ENCODE data around the gene FABP2.
"Not testable (repeated sequence)": the region's sequence is repeated elsewhere in the genome, so short reads cannot be mapped to it uniquely, and the experiment has no call there.

FABP2 gene

DNA sequence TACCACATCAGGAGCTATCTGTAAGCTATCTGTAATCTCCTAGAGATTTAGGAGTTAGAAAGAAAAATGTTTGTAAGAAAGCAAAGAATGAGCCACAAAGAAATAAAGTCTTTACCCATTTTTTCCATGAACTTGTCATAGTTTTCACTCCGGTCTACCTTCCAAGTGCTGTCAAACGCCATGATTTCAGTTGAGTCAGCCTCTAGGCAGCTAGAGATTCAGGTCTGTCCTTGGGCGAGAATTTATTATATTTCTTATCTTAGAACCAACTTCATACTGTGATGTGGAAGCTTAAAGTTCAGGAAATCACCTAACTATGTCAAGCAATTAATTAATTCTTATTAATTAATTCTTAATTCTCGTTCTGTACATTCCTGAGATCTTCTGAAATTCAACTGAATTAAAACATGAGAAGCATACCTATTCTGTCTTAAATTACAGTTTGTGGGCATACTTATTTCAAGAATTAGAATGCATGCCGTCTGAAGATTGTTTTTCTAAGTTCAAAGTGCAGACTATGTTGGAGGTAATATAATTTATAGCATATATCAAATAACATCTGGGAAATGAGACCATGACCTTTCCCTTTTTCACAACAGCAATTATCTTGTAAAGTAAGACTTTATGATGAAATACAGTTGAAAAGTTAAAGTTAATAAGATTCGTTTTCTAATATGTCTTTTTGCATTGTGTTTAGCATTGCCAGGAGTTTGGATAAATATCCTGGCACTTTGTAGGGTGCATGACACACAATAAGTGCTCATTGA lies at the start of gene FABP2:
FABP2 (minus strand) TSS at position 218 of the 767 bp plus-strand sequence; CDS start at position 182, 36 bp downstream.
- in situ Hi-C loops (cut with MboI; ENCODE audit: low sequenced_read_pairs), result loop anchor here (25.0 kb wide), 1 partner anchor 315 kb away; the partner anchor contains the start of gene PDE5A

DNA sequence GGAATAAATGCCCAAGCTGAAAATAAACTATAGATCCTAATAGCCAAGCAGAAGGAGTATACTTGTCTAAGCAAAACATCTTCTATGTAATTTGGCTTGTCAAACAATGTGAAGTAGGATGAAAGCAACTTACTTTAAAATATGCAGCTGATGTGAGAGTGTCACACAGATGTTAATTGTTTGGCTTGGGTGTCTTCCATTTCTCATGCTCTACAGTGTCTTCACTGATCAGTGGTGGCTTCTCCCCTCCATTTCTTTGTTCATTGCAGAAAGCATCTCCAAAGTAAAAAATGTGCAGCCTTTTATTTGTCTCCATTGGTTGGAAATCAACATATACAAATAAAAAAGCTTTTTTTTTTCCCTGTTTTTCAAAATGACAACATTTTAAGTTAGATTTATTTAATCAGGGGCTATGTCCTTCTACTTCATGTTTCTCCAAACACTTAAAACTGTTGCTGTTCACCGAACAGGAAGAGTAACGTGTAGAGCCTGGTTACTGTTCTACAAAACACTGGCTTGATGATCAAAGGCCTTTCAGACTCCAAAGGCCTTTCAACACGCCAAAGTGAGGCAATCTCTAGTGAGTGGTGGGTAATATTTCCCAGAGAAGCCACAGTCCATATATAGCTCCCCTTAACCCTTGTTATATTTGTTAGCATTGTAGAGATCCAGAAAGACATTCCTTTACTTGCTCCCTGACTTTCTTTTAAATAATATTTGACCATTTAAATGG lies 49.2 kb upstream of the FABP2 start:
- in situ Hi-C loops (cut with MboI; ENCODE audit: low sequenced_read_pairs), result not testable (repeated sequence)

DNA sequence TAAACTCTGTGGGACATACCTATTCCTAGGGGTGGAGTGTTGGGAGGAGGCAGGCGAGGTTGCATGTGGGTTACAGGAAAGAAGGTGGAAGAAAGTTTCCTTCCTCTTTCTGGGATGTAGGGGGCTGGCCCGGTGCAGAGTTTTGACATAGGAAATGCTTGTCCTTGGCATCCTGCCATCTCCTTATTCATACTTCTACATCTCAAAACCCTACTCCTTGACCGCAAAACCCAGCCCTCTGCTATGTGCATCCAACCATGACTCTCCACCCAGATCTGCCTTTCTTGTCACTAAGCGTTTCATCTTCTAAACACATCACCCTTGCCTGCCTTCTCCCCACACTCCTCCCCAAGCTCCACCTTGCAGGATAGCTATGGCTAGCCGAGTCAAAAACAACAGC lies 48.5 kb upstream of the FABP2 start:
- in situ Hi-C loops (cut with MboI; ENCODE audit: low sequenced_read_pairs), result not testable (repeated sequence)

DNA sequence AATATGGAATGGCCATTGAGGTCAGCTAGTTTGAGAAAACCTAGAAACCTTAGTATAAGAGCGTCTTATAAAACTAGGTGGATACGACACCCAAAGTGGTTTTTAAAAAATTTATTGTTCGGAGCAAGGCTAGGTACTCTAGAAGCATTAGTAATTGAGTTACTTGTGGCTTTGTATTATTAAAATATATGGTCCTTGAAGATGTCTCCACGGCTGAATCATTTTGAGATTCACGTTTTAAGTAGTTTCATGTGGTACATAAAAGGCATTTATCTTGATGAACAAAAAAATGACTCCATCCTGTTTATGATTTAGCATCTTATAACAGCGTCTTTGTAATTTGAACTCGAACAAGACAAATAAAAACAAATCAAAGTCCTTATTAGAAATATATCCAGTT lies 44.9 kb upstream of the FABP2 start:
- in situ Hi-C loops (cut with MboI; ENCODE audit: low sequenced_read_pairs), result not testable (repeated sequence)

DNA sequence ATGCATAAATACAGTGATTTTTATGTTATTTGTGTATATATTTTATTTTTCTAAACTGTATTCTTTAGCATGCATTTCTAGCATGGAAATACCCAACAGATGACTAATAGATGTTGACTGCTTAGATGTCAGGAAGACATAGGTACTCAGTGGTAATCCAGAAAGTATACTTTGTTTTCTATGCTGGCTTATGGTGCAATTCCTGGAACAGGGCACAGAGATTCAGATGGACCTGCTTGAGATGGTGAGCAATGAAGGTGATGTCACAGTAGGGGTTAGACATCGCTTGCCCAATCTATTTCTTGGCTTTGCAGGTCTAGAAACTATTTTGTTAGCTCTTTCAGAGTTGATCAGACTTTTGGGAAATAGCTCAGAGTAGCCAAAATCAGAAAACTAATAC lies 42.3 kb upstream of the FABP2 start:
- in situ Hi-C loops (cut with MboI; ENCODE audit: low sequenced_read_pairs), result not testable (repeated sequence)

DNA sequence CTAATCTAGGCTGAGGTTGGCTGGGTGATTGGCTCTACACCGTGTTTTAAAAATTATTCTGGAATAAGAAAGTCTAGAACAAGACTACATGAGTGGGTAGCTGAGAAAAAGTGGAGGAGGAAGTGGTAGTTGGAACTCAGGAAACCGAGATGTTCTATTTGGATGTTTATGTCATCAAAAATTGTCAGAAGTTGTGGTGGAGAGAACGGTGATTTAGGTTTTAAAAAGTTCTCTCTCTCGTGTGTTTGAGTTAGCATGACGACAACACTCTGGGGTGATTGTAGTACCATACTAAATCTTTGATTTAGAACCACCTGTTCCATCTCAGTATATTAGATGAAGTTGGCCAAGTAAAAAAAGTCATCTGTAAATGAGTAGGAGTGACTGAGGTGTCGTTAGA lies 41.4 kb upstream of the FABP2 start:
- in situ Hi-C loops (cut with MboI; ENCODE audit: low sequenced_read_pairs), result not testable (repeated sequence)

DNA sequence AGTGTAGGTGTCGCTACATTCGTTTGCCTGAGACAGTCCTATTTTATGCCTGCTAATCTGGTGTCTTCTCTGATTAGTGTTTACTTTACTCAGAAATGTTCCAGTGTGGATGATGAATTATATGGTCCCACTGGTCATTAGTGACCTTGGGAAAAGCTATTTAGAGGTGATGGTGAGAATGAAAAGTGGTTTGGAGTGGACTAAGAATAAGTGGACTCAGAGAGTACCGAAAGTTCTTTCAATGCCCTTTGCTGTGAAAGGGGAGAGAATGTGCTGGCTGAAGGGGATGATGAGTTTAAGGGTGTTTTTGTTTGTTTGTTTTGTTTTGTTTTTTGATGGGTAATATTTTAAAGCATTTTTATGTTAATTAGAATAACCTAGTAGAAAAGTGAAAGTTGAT lies 40.5 kb upstream of the FABP2 start:
- in situ Hi-C loops (cut with MboI; ENCODE audit: low sequenced_read_pairs), result not testable (repeated sequence)

DNA sequence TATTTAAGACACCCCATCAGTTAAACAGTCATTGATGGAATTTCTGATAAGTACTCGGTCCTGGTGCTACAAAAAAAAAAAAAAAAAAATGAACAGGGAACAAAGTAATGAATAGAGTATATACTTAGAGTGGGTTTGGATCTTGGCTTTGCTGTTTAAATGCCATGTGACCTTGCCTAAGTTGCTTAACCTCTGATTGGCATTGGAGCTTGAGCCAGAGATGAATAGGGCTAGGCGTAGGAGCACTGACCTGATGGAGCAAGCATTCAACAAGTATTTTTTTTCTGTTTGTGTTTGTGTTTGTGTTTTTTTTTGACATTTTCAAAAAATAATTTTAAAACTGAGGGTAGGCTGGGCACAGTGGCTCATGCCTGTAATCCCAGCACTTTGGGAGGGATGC lies 37.9 kb upstream of the FABP2 start:
- in situ Hi-C loops (cut with MboI; ENCODE audit: low sequenced_read_pairs), result not testable (repeated sequence)

DNA sequence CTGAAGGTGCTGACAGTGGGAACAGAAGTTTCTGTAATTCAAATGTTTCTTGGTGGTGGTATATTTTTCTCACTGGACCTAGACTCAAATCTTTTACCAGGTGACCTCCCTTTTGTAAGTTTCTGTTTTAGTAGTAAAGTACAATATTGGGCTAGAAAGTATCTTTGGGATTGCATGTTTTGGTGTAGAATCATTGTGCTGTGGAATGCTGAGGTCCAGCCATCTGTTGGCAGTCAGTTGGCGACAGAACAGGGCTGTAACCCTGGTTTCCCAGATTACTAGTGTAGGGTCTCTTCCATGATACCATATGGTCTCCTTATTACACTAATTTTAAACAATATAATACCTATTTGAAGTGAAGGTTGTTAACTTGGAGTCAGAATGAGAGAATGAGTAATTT lies 34.9 kb upstream of the FABP2 start:
- in situ Hi-C loops (cut with MboI; ENCODE audit: low sequenced_read_pairs), result not testable (repeated sequence)

DNA sequence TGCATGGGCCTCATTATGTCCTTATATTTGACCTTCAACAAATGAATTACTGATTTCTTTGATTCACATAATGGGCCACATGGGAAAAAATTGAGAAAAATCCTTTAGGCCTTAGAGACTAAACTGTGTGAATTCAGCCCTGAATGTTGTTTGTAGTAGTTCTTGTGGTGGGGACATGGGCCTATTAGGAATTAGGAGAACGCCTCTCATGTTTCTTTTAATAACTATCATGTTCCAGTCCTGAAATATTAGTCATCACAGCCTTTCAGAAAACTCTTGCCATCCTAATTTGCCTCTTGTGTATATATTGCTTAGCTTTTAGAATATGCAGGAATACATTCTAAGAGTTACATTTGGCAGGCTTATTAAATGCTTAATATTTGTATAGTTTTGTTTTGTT lies 34.1 kb upstream of the FABP2 start:
- in situ Hi-C loops (cut with MboI; ENCODE audit: low sequenced_read_pairs), result not testable (repeated sequence)

DNA sequence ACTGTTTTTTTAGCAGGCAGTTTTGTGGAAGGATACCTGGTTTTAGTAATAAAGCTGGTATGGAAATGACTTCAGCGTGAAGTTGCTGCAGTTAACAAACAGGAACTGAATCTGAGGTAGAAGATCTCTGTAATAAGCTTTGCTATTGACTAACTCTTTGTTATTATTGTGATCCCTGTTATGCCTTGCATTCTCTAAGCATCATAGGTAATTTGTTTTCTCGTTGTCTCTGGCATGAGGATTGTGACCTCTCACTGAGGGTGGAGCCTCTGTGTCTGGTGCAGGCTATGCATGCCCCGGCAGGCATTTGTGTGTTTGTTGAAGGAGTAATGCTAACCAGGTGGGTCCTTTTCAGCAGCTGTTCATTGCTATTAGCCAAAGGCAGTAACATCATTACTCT lies 31.4 kb upstream of the FABP2 start:
- in situ Hi-C loops (cut with MboI; ENCODE audit: low sequenced_read_pairs), result not testable (repeated sequence)

DNA sequence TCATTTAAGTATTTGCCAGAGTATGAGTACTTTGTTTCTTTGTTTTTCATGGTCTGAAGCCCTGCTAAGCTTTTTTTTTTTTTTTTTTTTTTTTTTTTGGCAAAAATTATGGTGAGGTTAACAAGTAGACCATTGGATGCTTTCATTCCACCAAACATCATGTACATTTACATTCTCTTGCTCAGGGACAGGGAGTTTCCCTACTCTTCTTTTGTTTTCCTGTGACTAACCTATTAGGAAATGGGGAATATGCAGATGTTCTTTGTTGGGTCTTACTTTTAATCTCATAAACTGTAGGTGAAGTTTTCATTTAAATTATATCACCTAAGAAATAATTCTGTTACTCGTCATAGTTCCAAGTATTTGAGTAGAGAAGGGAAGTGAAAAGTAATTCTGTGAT lies 26.2 kb upstream of the FABP2 start:
- in situ Hi-C loops (cut with MboI; ENCODE audit: low sequenced_read_pairs), result not testable (repeated sequence)

DNA sequence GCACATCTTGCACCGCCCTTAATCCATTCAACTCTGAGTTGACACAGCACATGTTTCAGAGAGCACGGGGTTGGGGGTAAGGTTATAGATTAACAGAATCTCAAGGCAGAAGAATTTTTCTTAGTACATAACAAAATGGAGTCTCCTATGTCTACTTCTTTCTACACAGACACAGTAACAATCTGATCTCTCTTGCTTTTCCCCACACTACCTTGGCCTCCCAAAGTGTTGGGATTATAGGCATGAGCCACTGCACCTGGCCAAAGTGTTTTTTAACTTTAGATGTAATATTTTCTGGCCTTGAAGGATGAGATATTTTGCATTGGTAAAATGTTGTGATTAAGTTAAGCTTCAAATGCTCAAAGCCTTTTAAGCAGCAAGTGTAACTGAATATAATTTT lies 21.4 kb upstream of the FABP2 start:
- in situ Hi-C loops (cut with MboI; ENCODE audit: low sequenced_read_pairs), result not testable (repeated sequence)

DNA sequence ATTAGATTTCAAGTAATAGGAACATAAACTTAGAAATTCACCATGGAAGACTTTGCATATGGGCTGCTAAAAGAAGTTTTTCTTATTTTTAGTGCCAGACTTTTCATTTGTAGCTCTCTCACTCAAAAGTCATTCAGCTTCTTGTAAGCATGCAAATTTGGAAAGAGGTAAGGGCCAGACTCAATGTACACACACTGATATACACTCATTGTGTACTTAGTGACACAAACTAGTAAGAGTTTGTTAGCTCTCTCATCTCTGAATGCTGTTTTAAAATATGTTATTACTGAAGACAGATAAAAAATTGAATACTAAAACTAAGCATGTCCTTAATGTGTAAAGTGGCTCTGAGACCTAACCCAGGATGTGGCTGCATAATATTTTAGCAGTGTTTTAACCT lies 18.0 kb upstream of the FABP2 start:
- in situ Hi-C loops (cut with MboI; ENCODE audit: low sequenced_read_pairs), result not testable (repeated sequence)

DNA sequence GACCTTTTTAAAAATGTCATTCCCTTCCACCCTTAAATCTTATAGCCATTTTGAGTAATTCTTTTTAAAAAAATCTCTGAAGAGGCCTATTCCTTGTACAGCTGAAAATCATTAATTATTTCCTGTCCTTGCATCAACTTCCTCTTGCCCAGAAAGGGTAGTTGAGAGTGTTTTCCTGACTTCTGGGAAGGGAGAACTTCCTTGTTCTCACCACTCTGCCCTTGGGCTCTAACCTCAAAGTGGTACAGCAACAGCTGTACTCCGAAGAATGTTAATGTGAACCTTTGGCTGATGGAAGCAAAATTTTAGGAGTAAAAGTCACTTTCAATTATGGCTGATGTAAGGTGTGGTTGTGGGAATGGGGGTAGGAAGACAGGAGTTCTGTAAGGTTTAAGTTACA lies 15.1 kb upstream of the FABP2 start:
- in situ Hi-C loops (cut with MboI; ENCODE audit: low sequenced_read_pairs), result no loop called here

DNA sequence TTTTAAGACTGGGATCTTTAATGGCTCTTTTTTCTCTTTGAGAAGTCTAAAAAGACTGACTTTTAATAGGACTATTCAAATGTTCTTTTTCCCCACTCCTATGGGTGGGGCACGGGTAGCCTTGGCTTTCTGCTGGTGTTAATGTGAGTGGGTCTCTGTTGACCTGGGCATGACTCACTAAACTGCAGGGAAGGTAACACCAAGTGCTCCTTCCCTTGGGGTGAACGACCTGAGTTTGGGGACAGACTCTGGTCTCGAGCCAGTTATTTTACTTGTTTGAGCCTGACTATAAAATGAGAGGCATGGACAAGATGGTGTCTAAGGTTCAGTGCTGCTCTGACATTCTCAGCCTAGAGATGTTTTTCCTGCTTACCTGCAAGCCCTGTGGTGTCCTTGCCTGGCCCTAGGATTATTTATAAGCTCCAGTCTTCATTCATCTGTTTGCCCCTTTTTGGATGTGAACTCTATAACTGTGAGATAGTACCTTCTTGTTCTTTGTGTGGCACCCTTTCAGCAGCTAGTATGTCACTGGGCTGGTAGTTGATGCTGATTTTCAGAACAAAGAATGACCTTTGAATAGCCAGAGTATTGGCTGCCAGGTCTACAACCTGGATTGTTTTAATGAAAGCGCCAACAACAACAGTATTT lies 14.5 kb upstream of the FABP2 start:
- in situ Hi-C loops (cut with MboI; ENCODE audit: low sequenced_read_pairs), result not testable (repeated sequence)

DNA sequence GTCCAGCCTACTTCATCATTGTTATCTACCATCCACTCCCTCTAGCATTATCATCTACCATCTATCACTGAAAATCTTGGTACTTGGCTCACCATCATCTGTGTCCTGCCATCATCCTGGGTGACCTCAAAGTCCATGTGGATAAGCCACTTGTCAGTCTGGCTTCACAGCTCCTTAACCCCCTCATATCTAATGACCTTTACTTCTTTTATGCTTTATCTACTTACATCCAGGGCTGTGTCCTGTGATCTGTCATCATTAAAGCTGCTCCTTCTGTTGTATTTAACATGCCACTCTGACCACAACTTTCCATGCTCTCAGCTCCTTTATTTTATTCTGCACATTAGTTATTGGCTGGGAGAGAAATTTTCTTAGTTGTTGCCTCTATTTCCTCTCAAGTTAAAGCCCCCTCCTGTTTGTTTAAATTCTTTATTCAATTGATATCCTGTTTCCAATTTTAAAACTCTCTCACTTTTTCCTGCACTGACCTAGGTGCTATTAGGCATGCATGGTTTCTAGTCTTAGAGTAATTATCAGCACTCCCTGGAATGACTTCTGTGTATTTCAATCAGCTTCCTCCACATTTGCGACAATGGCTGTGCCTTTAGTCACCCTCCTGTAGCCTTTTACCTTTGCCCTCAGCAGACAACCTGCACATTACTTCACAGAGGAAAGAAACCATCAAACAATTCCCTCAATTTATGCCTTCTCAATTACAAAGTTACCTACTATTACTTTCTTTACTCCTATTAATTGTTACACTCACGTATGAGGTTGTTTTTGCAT lies 8.1 kb upstream of the FABP2 start:
- in situ Hi-C loops (cut with MboI; ENCODE audit: low sequenced_read_pairs), result no loop called here

DNA sequence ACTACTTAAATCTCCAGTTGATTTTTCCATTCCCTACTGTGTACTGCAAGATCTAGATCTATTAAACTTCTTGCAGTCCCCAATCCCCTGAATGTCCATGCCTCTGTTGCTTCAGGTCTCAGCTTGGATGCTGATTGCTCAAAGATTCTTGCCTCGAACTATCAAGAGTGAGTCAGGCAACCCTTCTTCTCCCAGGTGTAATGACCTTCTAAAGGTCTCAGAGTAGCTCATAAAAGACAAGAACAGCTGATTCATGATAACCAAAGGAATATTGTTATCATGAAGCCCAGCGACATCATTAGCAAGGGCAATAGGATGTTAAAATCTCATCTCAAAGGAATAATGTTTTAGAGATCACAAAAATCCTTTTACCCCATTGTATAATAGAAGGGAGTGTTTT lies 6.8 kb upstream of the FABP2 start:
- in situ Hi-C loops (cut with MboI; ENCODE audit: low sequenced_read_pairs), result no loop called here

DNA sequence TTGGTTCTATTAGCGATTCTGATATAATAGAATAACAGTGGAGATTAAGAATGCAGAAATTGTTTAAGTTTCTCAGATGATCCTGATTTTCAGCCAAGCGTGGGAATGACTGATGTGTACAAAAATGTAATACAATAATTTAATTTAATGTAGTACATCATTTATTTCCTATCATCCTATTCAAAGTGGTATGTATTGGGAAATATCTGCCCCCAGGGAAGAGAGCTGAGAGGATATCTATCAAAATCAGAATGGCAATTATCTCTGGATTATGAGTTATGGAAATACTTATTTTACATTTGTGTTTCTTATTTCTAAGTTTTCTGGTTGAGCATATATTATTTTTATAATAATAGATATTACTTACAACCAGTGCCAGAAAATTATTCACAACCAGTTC lies 3.9 kb downstream of the FABP2 start:
- in situ Hi-C loops (cut with MboI; ENCODE audit: low sequenced_read_pairs), result loop anchor here (10.0 to 25.0 kb wide), 2 partner anchors 319 to 737 kb away; partner anchors contain the start of gene PDE5A

DNA sequence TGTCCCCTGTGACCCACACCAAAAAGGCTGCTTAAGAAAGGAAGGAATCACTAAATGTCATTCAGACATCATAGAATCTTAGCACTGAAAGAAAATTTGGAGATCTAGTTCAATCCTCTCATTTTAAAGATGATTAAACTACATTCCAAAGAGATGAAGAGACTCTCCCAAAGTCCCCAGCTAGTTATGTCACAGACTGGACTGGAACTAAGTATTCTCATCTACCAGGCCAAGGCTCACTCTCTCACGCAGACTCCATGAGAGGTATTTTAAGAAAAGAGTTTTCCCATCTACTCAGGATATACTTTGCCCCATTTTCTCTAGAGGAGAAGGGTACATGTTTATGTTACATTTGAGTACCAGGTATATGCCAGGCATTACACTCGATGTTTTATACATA lies 6.9 kb downstream of the FABP2 start:
- in situ Hi-C loops (cut with MboI; ENCODE audit: low sequenced_read_pairs), result loop anchor here (10.0 to 25.0 kb wide), 2 partner anchors 322 to 740 kb away; partner anchors contain the start of gene PDE5A

DNA sequence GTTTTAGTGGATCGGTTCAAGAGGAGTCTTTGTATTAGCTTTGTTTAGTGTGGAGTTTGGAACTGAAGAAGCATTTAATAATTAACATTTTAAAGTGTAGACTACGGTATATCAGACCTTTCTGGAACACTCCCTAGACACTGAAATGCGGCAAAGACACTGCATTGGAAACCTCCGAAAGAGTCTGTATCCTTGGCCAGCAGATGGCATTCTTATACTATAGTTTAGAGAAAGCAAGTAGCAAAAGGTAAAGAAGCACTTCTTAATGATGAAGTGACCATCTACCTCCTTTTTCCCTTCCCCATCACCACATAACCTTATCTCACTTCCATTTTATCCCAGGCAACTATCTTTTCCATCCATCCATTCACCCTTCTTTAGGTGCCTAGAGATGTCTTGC lies 7.6 kb downstream of the FABP2 start:
- in situ Hi-C loops (cut with MboI; ENCODE audit: low sequenced_read_pairs), result loop anchor here (10.0 to 25.0 kb wide), 2 partner anchors 323 to 740 kb away; partner anchors contain the start of gene PDE5A
